T47D (cell line): ENCODE results near the gene SRRM2.
A peak's percentile ranks its signal among the peaks of the same experiment; 100 is the strongest.

Source experiments
- DNase-seq, 2 experiments: peaks; one replicate each; pipeline versions ENCODE4 v3.0.0 to v3.0.0-alpha.2; 2011 to 2012; ENCODE audit warnings: low read depth in 1 of 2, low spot score in 1 of 2
- JUND ChIP-seq: IDR thresholded peaks from 2 replicates; pipeline ENCODE4 v1.6.1; 2012; ENCODE audit warnings: low read depth
- in situ Hi-C: cut with HindIII; loops from 2 replicates; pipeline ENCODE4 v1.10.0; 2016; ENCODE audit warnings: low sequenced_read_pairs, low pct_unique_long_range_greater_than_20kb

The SRRM2 gene

DNA sequence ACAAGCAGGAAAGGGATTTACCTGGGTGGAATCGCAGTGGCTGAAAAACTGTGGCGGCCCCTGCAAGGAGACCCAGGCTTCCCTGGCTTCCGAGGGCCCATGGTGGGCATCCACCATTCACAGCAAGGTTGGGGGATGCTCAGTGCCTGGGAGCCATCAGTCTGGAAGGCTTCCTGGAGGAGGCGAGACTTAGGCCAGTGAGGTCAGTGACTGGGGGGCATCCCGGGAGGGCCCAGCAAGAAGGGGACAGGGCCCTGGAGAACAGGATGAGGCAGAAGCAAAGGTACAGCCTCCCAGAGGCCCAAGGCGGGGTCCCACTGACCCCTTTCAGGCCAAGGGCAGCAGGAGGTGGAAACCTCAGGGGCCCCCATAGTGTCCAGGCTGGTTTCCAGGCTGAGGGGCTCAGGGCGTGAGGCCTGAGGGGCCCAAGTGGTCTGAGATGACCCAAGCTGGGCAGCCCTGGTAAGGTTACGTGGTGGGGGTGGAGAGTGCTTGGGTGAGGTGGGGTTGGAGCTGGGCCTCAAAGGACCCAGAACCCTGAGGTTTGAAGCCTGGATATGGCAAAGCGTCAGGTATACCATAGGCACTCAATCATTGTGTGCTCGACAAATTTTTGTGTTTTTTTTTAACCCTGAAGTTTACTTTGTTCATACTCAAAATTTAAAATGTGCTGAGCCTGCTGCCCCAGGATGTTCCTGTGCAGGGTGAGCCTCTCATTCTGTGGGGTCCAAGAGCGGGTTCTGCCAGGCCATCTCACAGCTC is 15.8 kb upstream of the SRRM2 start:
- TF ChIP-seq JUND: no peak
- DNase-seq: no peak
- in situ Hi-C loops: no loop called here

DNA sequence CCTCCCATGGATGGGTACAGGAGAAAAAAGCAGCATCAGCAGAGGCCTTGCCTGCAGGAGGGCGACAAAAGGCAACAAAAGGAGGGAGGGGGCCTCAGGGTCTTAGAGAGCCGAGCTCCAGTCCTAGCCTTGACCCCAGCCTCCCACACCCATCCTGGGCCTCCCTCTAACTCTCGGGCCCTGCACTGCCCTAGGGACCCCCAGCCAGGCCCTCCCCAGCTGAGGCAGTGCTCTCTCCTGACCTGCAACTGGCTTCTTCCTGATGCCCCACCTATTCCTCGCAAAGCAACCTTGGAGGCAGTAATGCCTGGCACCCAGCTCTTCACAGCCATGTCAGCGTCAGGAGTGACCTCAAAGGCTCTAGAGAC is 15.2 kb upstream of the SRRM2 start:
- no peak for TF ChIP-seq JUND
- in situ Hi-C loops: no loop called here
- DNase-seq: no peak

GRCh38 chr16:2737895-2738418 is 14.5 kb upstream of the SRRM2 start:
- in situ Hi-C loops: no loop called here
- no peak for TF ChIP-seq JUND

GRCh38 chr16:2738615-2739014 is 13.8 kb upstream of the SRRM2 start:
- TF ChIP-seq JUND: no peak
- in situ Hi-C loops: no loop called here
- DNase-seq: no peak

More at GRCh38 chr16:2737895-2738418, 14.5 kb upstream of the SRRM2 start:
- DNase-seq: no peak

DNA sequence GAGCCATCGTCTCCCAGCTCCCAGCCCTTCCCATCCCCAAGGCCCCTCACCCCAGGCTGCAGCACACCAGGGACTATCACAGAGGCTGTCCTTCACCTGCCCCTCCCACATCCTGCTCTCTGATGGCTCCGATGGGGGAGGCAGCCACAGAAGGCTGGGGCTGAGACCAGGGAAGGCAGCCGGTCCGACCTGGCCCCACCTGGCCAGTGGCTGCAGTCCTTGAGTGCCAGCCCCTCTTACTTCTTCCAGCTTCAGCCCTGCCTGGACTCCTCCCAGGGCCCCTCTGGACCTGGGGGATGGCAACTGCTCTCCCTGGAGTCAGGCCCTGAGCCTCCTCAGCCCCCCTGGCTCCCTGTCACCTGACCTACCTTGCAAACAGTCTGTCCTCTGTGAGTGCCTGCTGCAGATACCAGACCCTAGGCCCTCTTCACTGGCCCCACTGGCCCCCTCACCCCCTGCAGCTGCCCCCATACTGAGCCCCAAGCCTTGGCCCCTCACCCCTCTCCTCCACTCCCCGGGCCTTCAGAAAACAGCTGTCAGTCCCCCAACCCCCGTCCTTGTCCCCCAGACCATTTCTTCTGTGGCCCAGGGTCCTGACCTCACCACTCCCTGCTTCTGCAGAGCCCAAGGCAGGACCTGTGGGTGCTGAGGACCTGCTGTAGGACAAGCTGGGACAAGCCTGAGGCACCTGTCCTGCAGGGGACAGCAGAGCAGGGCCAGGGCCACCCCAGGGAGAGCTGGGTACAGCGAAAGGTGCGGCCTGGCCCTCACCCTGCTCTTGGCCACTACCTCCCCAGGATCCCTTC is 12.6 kb upstream of the SRRM2 start:
- no peak for TF ChIP-seq JUND
- DNase-seq: no peak
- in situ Hi-C loops: no loop called here

DNA sequence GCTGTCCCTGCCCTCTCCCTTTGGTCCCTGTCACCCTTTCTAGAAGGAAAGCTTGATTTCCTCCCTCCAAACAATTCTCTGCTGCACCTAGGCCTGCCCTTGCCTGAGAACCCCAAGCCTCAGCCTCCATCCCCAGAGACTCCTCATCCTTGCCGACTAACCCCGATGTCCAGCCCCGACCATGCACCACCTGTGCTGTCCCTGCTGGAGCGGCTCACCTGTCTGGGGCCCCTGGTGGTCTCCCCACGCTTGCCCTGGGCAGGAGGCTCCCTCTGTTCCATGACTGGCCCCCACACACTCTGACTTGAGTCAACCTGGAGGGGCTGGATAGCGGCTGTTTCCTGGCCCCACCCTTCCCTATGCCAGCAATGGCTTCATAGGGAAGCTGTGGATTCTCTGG is 12.0 kb upstream of the SRRM2 start:
- in situ Hi-C loops: no loop called here
- DNase-seq: no peak
- TF ChIP-seq JUND: no peak

DNA sequence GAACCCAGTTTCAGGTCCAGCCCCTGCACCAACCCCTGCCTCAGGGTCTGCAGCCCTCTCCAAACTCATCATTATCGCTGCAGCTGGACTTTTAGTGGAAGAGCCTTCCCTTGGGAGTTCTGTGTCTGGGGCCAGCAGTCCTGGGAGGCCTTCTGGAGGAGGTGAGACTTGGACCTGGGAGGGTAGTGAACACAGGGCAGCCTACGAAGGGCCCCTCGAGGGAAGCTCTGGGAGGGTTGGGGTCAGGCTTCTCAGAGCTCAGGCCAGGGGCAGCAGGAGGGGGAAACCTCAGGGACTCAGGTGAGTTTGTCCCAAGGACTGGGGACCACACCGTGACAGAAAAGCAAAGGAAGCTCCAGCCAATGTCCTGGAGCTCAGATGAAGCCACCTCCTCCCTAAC is 11.3 kb upstream of the SRRM2 start:
- TF ChIP-seq JUND: no peak
- in situ Hi-C loops: no loop called here
- no peak for DNase-seq

DNA sequence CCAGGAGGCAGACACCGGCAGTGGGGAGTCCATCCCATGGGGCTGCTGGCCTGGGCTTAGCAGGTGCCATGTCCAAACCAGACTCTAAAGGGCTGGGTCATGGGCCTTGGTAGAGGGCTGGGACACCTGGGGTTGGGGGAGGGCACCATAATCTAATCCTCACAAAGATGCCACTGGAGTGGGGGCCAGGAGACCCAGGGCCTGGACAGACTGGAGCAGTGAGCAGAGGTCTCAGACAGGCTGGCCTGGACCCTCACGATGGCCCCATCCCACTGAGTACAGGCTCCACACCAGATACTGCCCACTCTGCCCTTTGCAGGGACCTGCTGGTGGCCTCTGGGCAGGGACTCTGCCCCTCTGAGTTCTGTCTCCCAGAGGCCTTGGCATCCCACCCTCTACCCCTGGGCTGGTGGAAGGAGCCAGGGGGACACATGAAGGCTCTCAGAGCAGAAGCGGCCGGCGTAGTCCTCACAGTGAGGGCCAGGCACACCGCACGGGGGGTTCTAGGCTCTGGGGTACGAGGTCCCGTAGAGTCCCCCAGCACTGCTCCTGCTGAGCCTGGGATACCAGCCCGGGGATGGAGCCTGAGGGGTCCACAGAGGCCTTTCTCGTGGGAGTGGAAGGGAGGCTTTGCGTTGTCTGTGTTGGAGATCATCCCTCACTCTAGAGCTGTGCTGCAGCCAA is 10.0 kb upstream of the SRRM2 start:
- TF ChIP-seq JUND: no peak
- no peak for DNase-seq
- in situ Hi-C loops: no loop called here

- DNase-seq: no peak
- TF ChIP-seq JUND: no peak
- in situ Hi-C loops: no loop called here
Observed at GRCh38 chr16:2743007-2743810, 9.2 kb upstream of the SRRM2 start.

DNA sequence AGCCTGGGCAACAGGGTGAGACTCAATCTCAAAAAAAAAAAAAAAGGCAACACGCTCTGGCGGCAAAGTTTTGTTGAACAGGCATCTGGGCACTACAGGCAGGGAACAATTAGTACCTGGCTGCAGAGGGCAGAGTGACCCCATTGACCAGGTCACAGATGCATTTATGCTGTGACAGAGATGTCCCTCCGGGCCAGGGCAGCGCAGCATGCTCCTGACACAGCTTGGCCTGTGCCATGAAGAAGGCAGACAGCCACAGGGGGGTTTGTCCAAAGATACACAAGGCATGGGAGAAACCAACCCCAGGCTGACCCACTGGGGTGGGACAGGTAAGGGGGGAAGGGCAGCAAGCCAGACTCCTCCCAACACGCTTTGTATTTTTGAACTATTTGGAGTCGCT is 7.7 kb upstream of the SRRM2 start:
- in situ Hi-C loops: no loop called here
- TF ChIP-seq JUND: no peak
- DNase-seq: peak in 1 of 2 experiments; percentile 43

- in situ Hi-C loops: no loop called here
Observed at GRCh38 chr16:2745116-2745890, 7.1 kb upstream of the SRRM2 start.

More at GRCh38 chr16:2745116-2745890, 7.1 kb upstream of the SRRM2 start:
- no peak for DNase-seq
- TF ChIP-seq JUND: no peak
